Loucy (cell line): ENCODE results near the gene CDH22.

Experiments
- EZH2phosphoT487 ChIP-seq: fragments of 200-600 bp; IDR thresholded peaks from 2 replicates; pipeline ENCODE4 v1.6.1; 2018; ENCODE audit warnings: antibody characterized with exemption, mild to moderate bottlenecking, moderate library complexity, borderline replicate concordance
- TF ChIP-seq, protein P1 (sequence below): fragments of 200-600 bp; sonication (generic); conservative IDR thresholded peaks from 2 replicates; pipeline ENCODE4 v1.5.1; 2014; ENCODE audit warnings: mild to moderate bottlenecking, antibody characterized with exemption, low read length

DNA sequence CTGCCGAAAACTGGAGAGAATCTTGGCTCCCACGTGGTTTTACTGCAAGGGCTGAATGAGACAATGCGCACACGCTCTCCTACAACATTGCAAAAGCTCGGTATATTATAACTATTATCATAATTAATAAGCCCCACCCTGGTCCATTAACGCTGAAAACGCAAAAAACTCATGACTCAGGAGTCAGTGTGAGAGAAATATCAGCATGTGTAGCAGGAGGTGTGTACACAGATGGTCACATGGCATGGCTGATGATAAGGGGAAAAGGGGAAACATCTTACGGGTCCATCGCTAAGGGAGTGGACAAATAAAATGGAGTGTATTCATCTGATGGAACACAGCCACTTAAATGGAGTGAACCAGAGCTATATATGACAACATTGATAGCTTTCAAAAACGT, 29.2 kb downstream of the CDH22 start:
- TF ChIP-seq, protein P1, sequence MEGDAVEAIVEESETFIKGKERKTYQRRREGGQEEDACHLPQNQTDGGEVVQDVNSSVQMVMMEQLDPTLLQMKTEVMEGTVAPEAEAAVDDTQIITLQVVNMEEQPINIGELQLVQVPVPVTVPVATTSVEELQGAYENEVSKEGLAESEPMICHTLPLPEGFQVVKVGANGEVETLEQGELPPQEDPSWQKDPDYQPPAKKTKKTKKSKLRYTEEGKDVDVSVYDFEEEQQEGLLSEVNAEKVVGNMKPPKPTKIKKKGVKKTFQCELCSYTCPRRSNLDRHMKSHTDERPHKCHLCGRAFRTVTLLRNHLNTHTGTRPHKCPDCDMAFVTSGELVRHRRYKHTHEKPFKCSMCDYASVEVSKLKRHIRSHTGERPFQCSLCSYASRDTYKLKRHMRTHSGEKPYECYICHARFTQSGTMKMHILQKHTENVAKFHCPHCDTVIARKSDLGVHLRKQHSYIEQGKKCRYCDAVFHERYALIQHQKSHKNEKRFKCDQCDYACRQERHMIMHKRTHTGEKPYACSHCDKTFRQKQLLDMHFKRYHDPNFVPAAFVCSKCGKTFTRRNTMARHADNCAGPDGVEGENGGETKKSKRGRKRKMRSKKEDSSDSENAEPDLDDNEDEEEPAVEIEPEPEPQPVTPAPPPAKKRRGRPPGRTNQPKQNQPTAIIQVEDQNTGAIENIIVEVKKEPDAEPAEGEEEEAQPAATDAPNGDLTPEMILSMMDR: no peak
- no peak for TF ChIP-seq EZH2phosphoT487
